ENCODE data around the gene GRK5. TPM values are rescaled to one million over a fixed set of nuclear protein-coding genes. Genes with fewer than 3 reads are reported as not detected.
A peak's percentile ranks its signal among the peaks of the same experiment; 100 is the strongest.

GRK5 gene
- total and polyA plus RNA-seq, 5 donors, result 31.3 to 89.9 (median 57.6) TPM

- peak in 1 of 2 donors; percentile 7 for ATAC-seq
- peaks cover 41% of the 10 kb centered on the region for H3K4me1 ChIP-seq (ENCODE audit: control insufficient read depth, insufficient read depth, low read length)
- peak in 2 of 3 donors; percentile 61 to 66 for DNase-seq
- no peak overlapping the region for H3K4me3 ChIP-seq (ENCODE audit: low read length)
- intact Hi-C loops (cut with DNase I), result loop anchor here in 1 of 4 donors (10.0 kb wide), 1 partner anchor 65 kb away; no protein-coding TSS in a partner anchor
- WGBS, result 73% methylated on average over 9 of the region's 9 CpGs
- H3K9me3 ChIP-seq (ENCODE audit: control insufficient read depth, low read length), result no peaks in the 10 kb centered on the region
- peak overlapping the region; percentile 31 for H3K27ac ChIP-seq (ENCODE audit: low read length)
- no peaks in the 10 kb centered on the region for H3K27me3 ChIP-seq (ENCODE audit: control insufficient read depth, insufficient read depth)
Observed at GRCh38 chr10:119349937-119350501, 142.6 kb downstream of the GRK5 start.

- 32% methylated on average over 8 of the region's 8 CpGs for WGBS
- intact Hi-C loops (cut with DNase I), result no loop called here
- Histone ChIP-seq H3K9me3 (ENCODE audit: control insufficient read depth, low read length) (no peaks in the 10 kb centered on the region), H3K27me3 (ENCODE audit: control insufficient read depth, insufficient read depth) (no peaks in the 10 kb centered on the region), H3K4me3 (ENCODE audit: low read length) (no peak overlapping the region), H3K4me1 (ENCODE audit: control insufficient read depth, insufficient read depth, low read length) (peaks cover 41% of the 10 kb centered on the region), H3K27ac (ENCODE audit: low read length) (peak overlapping the region; percentile 55)
- DNase-seq (peak in 2 of 3 donors; percentile 70 to 78), ATAC-seq (peak; percentile 55 to 83)
Observed at GRCh38 chr10:119350502-119351097, 143.2 kb downstream of the GRK5 start.

GRCh38 chr10:119351189-119351588 lies 143.8 kb downstream of the GRK5 start:
- ATAC-seq (no peak), DNase-seq (peak in 1 of 3 donors; percentile 24)
- H3K27me3 ChIP-seq (ENCODE audit: control insufficient read depth, insufficient read depth), result no peaks in the 10 kb centered on the region
- peaks cover 39% of the 10 kb centered on the region for H3K4me1 ChIP-seq (ENCODE audit: control insufficient read depth, insufficient read depth, low read length)
- H3K27ac ChIP-seq (ENCODE audit: low read length), result no peak overlapping the region
- WGBS, result 76% methylated on average over 4 of the region's 4 CpGs
- no peak overlapping the region for H3K4me3 ChIP-seq (ENCODE audit: low read length)
- H3K9me3 ChIP-seq (ENCODE audit: control insufficient read depth, low read length), result no peaks in the 10 kb centered on the region
- intact Hi-C loops (cut with DNase I), result no loop called here

- intact Hi-C loops (cut with DNase I), result no loop called here
- WGBS, result 95% methylated on average over 2 of the region's 2 CpGs
- peaks cover 42% of the 10 kb centered on the region for H3K4me1 ChIP-seq (ENCODE audit: control insufficient read depth, insufficient read depth, low read length)
- no peak overlapping the region for H3K4me3 ChIP-seq (ENCODE audit: low read length)
- no peaks in the 10 kb centered on the region for H3K9me3 ChIP-seq (ENCODE audit: control insufficient read depth, low read length)
- ATAC-seq (no peak), DNase-seq (no peak)
- H3K27ac ChIP-seq (ENCODE audit: low read length), result no peak overlapping the region
- H3K27me3 ChIP-seq (ENCODE audit: control insufficient read depth, insufficient read depth), result no peaks in the 10 kb centered on the region
Observed at GRCh38 chr10:119352042-119352441, 144.7 kb downstream of the GRK5 start.

GRCh38 chr10:119352807-119353206 lies 145.4 kb downstream of the GRK5 start:
- WGBS, result 85% methylated on average over 6 of the region's 6 CpGs
- no peak overlapping the region for H3K4me3 ChIP-seq (ENCODE audit: low read length)
- intact Hi-C loops (cut with DNase I), result no loop called here
- H3K27ac ChIP-seq (ENCODE audit: low read length), result peak overlapping the region; percentile 34
- peaks cover 44% of the 10 kb centered on the region for H3K4me1 ChIP-seq (ENCODE audit: control insufficient read depth, insufficient read depth, low read length)
- DNase-seq (peak in 2 of 3 donors; percentile 34 to 38), ATAC-seq (no peak)
- no peaks in the 10 kb centered on the region for H3K9me3 ChIP-seq (ENCODE audit: control insufficient read depth, low read length)
- no peaks in the 10 kb centered on the region for H3K27me3 ChIP-seq (ENCODE audit: control insufficient read depth, insufficient read depth)

GRCh38 chr10:119353421-119353820 lies 146.1 kb downstream of the GRK5 start:
- Histone ChIP-seq H3K27ac (ENCODE audit: low read length) (no peak overlapping the region), H3K9me3 (ENCODE audit: control insufficient read depth, low read length) (no peaks in the 10 kb centered on the region), H3K27me3 (ENCODE audit: control insufficient read depth, insufficient read depth) (no peaks in the 10 kb centered on the region), H3K4me3 (ENCODE audit: low read length) (no peak overlapping the region), H3K4me1 (ENCODE audit: control insufficient read depth, insufficient read depth, low read length) (peaks cover 40% of the 10 kb centered on the region)
- ATAC-seq (no peak), DNase-seq (peak in 2 of 3 donors; percentile 25 to 69)
- intact Hi-C loops (cut with DNase I), result no loop called here
- WGBS, result 60% methylated on average over 2 of the region's 2 CpGs

GRCh38 chr10:119355930-119356329 lies 148.6 kb downstream of the GRK5 start:
- intact Hi-C loops (cut with DNase I), result no loop called here
- DNase-seq, result no peak
- ATAC-seq, result no peak
- Histone ChIP-seq H3K4me3 (ENCODE audit: low read length) (no peak overlapping the region), H3K27ac (ENCODE audit: low read length) (no peak overlapping the region), H3K9me3 (ENCODE audit: control insufficient read depth, low read length) (no peaks in the 10 kb centered on the region), H3K27me3 (ENCODE audit: control insufficient read depth, insufficient read depth) (no peaks in the 10 kb centered on the region), H3K4me1 (ENCODE audit: control insufficient read depth, insufficient read depth, low read length) (peaks cover 20% of the 10 kb centered on the region)
- WGBS, result 79% methylated on average over 2 of the region's 2 CpGs

GRCh38 chr10:119357412-119358151 lies 150.2 kb downstream of the GRK5 start:
- no peaks in the 10 kb centered on the region for H3K9me3 ChIP-seq (ENCODE audit: control insufficient read depth, low read length)
- no peak overlapping the region for H3K4me3 ChIP-seq (ENCODE audit: low read length)
- DNase-seq, result peak in 2 of 3 donors; percentile 55 to 57
- peak overlapping the region; percentile 53 for H3K27ac ChIP-seq (ENCODE audit: low read length)
- ATAC-seq, result peak in 1 of 2 donors; percentile 12
- intact Hi-C loops (cut with DNase I), result no loop called here
- WGBS, result 62% methylated on average over 14 of the region's 14 CpGs
- H3K4me1 ChIP-seq (ENCODE audit: control insufficient read depth, insufficient read depth, low read length), result peaks cover 22% of the 10 kb centered on the region
- H3K27me3 ChIP-seq (ENCODE audit: control insufficient read depth, insufficient read depth), result no peaks in the 10 kb centered on the region

GRCh38 chr10:119358152-119358512 lies 150.8 kb downstream of the GRK5 start:
- no peak overlapping the region for H3K4me3 ChIP-seq (ENCODE audit: low read length)
- intact Hi-C loops (cut with DNase I), result no loop called here
- H3K27me3 ChIP-seq (ENCODE audit: control insufficient read depth, insufficient read depth), result no peaks in the 10 kb centered on the region
- 71% methylated on average over 6 of the region's 6 CpGs for WGBS
- H3K27ac ChIP-seq (ENCODE audit: low read length), result peak overlapping the region; percentile 53
- no peaks in the 10 kb centered on the region for H3K9me3 ChIP-seq (ENCODE audit: control insufficient read depth, low read length)
- H3K4me1 ChIP-seq (ENCODE audit: control insufficient read depth, insufficient read depth, low read length), result peaks cover 18% of the 10 kb centered on the region
- peak in 1 of 3 donors; percentile 64 for DNase-seq
- peak; percentile 41 to 50 for ATAC-seq

GRCh38 chr10:119358567-119358966 lies 151.2 kb downstream of the GRK5 start:
- Histone ChIP-seq H3K4me1 (ENCODE audit: control insufficient read depth, insufficient read depth, low read length) (peaks cover 17% of the 10 kb centered on the region), H3K27me3 (ENCODE audit: control insufficient read depth, insufficient read depth) (no peaks in the 10 kb centered on the region), H3K27ac (ENCODE audit: low read length) (no peak overlapping the region), H3K9me3 (ENCODE audit: control insufficient read depth, low read length) (no peaks in the 10 kb centered on the region), H3K4me3 (ENCODE audit: low read length) (no peak overlapping the region)
- DNase-seq, result no peak
- no peak for ATAC-seq
- intact Hi-C loops (cut with DNase I), result no loop called here
- 91% methylated on average over 2 of the region's 2 CpGs for WGBS

- intact Hi-C loops (cut with DNase I), result no loop called here
- WGBS, result 97% methylated on average over 4 of the region's 4 CpGs
Observed at GRCh38 chr10:119359025-119359424, 151.7 kb downstream of the GRK5 start.

More at GRCh38 chr10:119359025-119359424, 151.7 kb downstream of the GRK5 start:
- DNase-seq (peak in 1 of 3 donors; percentile 21), ATAC-seq (no peak)
- no peaks in the 10 kb centered on the region for H3K27me3 ChIP-seq (ENCODE audit: control insufficient read depth, insufficient read depth)
- H3K27ac ChIP-seq (ENCODE audit: low read length), result no peak overlapping the region
- H3K4me3 ChIP-seq (ENCODE audit: low read length), result no peak overlapping the region
- peaks cover 17% of the 10 kb centered on the region for H3K4me1 ChIP-seq (ENCODE audit: control insufficient read depth, insufficient read depth, low read length)
- no peaks in the 10 kb centered on the region for H3K9me3 ChIP-seq (ENCODE audit: control insufficient read depth, low read length)
